ENCODE results near the gene MBNL2.

GRCh38 chr13:97225533-97225932 lies 3.4 kb downstream of the MBNL2 start:
- TF ChIP-seq, protein P1, sequence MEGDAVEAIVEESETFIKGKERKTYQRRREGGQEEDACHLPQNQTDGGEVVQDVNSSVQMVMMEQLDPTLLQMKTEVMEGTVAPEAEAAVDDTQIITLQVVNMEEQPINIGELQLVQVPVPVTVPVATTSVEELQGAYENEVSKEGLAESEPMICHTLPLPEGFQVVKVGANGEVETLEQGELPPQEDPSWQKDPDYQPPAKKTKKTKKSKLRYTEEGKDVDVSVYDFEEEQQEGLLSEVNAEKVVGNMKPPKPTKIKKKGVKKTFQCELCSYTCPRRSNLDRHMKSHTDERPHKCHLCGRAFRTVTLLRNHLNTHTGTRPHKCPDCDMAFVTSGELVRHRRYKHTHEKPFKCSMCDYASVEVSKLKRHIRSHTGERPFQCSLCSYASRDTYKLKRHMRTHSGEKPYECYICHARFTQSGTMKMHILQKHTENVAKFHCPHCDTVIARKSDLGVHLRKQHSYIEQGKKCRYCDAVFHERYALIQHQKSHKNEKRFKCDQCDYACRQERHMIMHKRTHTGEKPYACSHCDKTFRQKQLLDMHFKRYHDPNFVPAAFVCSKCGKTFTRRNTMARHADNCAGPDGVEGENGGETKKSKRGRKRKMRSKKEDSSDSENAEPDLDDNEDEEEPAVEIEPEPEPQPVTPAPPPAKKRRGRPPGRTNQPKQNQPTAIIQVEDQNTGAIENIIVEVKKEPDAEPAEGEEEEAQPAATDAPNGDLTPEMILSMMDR (conservative IDR thresholded peaks at IDR 0.05; ENCODE audit: low read depth, low read length) = no peak
- TF ChIP-seq EZH2phosphoT487 (IDR thresholded peaks at IDR 0.05; ENCODE audit: borderline replicate concordance, low read length) = no peak
- TF ChIP-seq EZH2 (IDR thresholded peaks at IDR 0.05; ENCODE audit: low read length, unreplicated experiment) = no peak

All from PC-3 (cell line).